Measurements from ENCODE around the gene POU2F1. TPM values are rescaled to one million over a fixed set of nuclear protein-coding genes. Genes with fewer than 3 reads are reported as not detected.

POU2F1 gene
- total RNA-seq, 1 experiment from 2014 or later, result 21.5 TPM

DNA sequence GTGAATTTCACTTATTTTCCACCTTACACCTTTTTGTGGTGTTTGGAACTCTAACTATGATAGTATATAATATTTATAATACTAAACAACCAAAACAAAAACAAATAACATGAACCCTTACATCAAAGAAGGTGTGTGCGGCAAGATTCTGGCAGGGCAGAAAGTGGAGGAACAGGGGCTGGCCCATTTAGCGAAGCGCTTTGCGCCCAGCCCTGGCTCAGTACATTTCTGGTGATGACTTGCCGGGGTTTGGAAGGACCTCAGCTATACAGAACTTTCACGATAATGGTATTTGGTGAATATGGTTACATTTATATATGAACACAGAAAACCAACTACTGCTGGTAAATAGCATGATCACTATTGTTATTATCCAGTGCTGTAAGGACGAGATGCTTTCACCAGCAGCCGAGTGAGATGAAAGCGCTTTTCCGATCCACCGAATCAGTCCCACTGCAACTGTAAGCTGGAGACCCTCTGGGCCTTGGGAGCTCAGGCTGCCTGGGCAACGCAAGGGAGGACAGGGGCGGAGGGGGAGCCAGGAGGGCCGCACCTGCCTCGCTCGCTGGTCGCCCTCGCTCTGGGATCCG is 233.7 kb downstream of the POU2F1 start:
- no peaks in the 10 kb centered on the region for H3K36me3 ChIP-seq (replicated peaks; ENCODE audit: control insufficient read depth, insufficient read depth, low read length)
- H3K4me3 ChIP-seq (ENCODE audit: insufficient read depth, low read depth, low read length), result peak overlapping the region; percentile 65
- no peak for DNase-seq
- H3K27me3 ChIP-seq (ENCODE audit: control insufficient read depth, insufficient read depth, low read length), result peaks cover 38% of the 10 kb centered on the region

DNA sequence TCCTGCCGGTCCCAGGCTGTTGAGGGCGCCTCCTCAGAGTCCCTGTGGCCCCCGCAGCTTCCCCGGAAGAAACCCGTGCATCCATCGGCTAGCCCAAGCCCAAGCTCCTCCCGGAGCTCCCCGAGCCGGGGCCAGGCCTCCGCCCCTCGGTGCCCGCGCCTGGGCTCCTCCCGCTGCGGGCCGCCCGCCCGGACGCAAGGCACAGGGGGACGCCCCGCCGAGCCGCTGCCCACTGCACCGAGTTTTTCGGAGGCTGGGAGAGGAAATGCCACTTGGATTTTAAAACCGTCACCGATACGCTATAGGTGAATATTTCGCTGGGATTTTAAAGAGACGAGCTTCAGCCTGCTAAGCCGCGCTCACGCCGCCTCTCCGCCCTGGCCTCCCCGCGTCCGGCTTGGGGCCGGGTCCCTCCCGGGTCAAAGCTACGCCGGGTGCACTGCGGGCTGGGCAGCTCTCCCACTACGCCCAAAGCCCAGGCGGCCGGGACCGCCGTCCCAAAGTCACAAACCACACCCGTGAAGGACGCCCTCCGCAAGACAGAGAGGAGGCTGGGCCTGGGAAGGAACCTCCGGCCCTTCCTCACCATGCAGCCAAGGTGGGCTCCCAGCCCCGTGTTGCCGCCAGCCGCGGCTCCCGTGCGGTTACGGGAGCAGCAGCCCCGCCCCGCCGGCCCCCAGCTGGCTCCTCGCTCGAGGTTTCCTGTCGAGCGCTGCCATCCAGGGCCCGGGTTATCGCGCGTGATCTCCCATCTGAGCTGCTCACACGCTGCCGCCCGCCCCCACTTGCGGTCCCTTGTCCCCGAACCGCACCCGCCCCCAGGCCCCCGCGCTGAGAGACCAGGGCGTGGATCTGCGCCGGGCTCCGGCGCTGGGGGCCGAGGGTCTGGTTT is 234.5 kb downstream of the POU2F1 start:
- Histone ChIP-seq H3K4me3 (ENCODE audit: insufficient read depth, low read depth, low read length) (peak overlapping the region; percentile 65), H3K27me3 (ENCODE audit: control insufficient read depth, insufficient read depth, low read length) (peaks cover 38% of the 10 kb centered on the region), H3K36me3 (replicated peaks; ENCODE audit: control insufficient read depth, insufficient read depth, low read length) (no peaks in the 10 kb centered on the region)
- peak; percentile 87 for DNase-seq

GRCh38 chr1:167455786-167456446 is 235.2 kb downstream of the POU2F1 start:
- peak; percentile 76 for DNase-seq
- peak overlapping the region; percentile 65 for H3K4me3 ChIP-seq (ENCODE audit: insufficient read depth, low read depth, low read length)
- peaks cover 38% of the 10 kb centered on the region for H3K27me3 ChIP-seq (ENCODE audit: control insufficient read depth, insufficient read depth, low read length)
- H3K36me3 ChIP-seq (replicated peaks; ENCODE audit: control insufficient read depth, insufficient read depth, low read length), result no peaks in the 10 kb centered on the region

GRCh38 chr1:167456524-167456923 is 235.8 kb downstream of the POU2F1 start:
- no peak overlapping the region for H3K4me3 ChIP-seq (ENCODE audit: insufficient read depth, low read depth, low read length)
- DNase-seq, result no peak
- H3K27me3 ChIP-seq (ENCODE audit: control insufficient read depth, insufficient read depth, low read length), result peaks cover 38% of the 10 kb centered on the region

GRCh38 chr1:167456926-167457325 is 236.2 kb downstream of the POU2F1 start:
- H3K36me3 ChIP-seq (replicated peaks; ENCODE audit: control insufficient read depth, insufficient read depth, low read length), result no peaks in the 10 kb centered on the region
- no peak overlapping the region for H3K4me3 ChIP-seq (ENCODE audit: insufficient read depth, low read depth, low read length)
- H3K27me3 ChIP-seq (ENCODE audit: control insufficient read depth, insufficient read depth, low read length), result peaks cover 38% of the 10 kb centered on the region
- DNase-seq, result no peak

More at GRCh38 chr1:167456524-167456923, 235.8 kb downstream of the POU2F1 start:
- no peaks in the 10 kb centered on the region for H3K36me3 ChIP-seq (replicated peaks; ENCODE audit: control insufficient read depth, insufficient read depth, low read length)

DNA sequence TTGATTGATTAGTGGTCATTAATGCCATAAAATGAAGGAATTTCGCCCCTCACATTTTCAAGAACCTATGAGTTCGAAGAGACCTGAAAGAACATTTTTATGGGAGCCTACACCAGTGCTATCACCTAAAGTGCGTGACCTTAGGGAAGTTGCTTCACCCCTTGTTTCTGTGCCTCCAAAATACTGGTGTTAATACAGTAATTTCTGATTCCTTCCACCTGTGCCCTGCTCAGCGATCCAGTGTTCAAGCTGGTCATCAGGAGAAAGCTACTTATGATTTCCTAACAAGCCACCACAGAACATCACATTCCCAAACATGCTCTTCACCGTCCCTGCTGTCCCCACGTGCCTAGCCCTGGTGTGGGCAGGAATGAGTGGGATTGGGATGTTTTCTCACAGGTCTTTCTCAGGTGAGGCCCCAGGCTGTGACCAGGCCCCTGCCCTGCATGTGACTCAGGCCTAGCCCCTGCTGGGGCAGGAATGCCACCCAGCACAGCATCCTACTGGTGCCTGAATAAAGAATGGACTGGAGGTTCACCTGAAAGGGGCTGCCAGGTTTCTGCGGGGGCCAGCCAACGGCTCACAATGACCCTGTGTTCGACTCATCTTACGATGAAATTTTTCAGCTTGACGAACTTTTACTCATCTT is 237.4 kb downstream of the POU2F1 start:
- H3K36me3 ChIP-seq (replicated peaks; ENCODE audit: control insufficient read depth, insufficient read depth, low read length), result no peaks in the 10 kb centered on the region
- H3K27me3 ChIP-seq (ENCODE audit: control insufficient read depth, insufficient read depth, low read length), result peaks cover 38% of the 10 kb centered on the region
- H3K4me3 ChIP-seq (ENCODE audit: insufficient read depth, low read depth, low read length), result no peak overlapping the region
- DNase-seq, result peak; percentile 67

DNA sequence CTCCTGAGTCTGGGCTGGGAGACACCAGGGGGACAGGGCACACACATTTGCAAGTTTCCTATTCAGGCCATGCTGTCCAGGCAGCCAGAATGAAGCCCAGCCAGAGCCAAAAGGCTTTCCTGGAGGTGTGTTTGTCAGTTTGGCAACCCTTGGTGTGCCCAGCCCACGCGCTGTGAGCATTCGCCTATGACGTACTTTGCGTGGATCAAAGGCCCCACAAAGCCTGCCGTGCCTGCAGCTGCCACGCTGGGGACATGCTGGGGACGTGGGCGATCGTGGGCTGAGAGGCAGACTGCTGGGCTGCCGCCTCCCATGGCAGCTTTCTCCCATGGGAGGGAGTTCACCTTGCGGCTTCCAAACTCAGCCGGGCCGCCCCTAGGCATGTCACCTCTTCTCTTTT is 240.2 kb downstream of the POU2F1 start:
- no peak for DNase-seq
- Histone ChIP-seq H3K36me3 (replicated peaks; ENCODE audit: control insufficient read depth, insufficient read depth, low read length) (no peaks in the 10 kb centered on the region), H3K27me3 (ENCODE audit: control insufficient read depth, insufficient read depth, low read length) (peaks cover 16% of the 10 kb centered on the region), H3K4me3 (ENCODE audit: insufficient read depth, low read depth, low read length) (no peak overlapping the region)

- H3K4me3 ChIP-seq (ENCODE audit: insufficient read depth, low read depth, low read length), result no peak overlapping the region
- peaks cover 2% of the 10 kb centered on the region for H3K27me3 ChIP-seq (ENCODE audit: control insufficient read depth, insufficient read depth, low read length)
- DNase-seq, result no peak
- H3K36me3 ChIP-seq (replicated peaks; ENCODE audit: control insufficient read depth, insufficient read depth, low read length), result no peaks in the 10 kb centered on the region
These were observed 241.7 kb downstream of the POU2F1 start for GRCh38 chr1:167462341-167462740.

GRCh38 chr1:167463080-167463479 is 242.4 kb downstream of the POU2F1 start:
- H3K4me3 ChIP-seq (ENCODE audit: insufficient read depth, low read depth, low read length), result no peak overlapping the region
- no peaks in the 10 kb centered on the region for H3K36me3 ChIP-seq (replicated peaks; ENCODE audit: control insufficient read depth, insufficient read depth, low read length)
- no peaks in the 10 kb centered on the region; the same call in 1 of the 2 replicates for H3K27me3 ChIP-seq (ENCODE audit: control insufficient read depth, insufficient read depth, low read length)
- DNase-seq, result no peak

DNA sequence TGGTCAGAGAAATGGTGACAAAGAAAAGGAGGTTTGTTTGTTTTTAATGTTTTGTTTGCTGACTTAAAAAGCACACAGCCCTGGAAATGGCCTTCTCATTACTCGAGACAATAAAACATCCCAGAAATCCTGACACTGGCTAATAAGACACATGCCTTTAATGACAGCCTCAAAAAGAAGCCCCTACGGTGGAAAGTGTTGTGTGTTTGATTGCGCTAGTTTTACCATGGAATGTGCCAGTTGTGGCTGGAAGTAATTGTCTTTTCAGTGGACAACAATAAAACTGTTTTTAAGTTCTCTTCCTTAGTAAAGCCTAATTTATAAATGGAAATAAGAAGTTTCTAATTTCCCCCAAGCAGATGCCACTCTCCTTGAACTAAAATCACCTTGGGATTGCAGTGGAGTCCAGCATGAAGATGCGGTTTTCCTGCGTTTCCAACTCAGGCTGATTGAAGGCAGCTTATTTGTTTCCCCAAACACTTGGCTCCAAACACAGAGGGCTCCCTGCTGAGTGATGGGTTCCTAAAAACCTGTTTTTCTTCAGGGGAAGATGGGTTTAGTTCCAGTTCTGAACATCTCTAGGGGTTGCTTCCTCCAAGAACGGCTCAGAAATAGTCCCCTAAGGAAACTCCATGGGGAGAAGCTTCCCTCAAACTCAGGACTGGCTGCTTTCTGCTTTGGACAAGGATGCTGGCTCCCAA is 243.3 kb downstream of the POU2F1 start:
- no peaks in the 10 kb centered on the region for H3K27me3 ChIP-seq (ENCODE audit: control insufficient read depth, insufficient read depth, low read length)
- H3K4me3 ChIP-seq (ENCODE audit: insufficient read depth, low read depth, low read length), result no peak overlapping the region
- no peak for DNase-seq
- H3K36me3 ChIP-seq (replicated peaks; ENCODE audit: control insufficient read depth, insufficient read depth, low read length), result no peaks in the 10 kb centered on the region

DNA sequence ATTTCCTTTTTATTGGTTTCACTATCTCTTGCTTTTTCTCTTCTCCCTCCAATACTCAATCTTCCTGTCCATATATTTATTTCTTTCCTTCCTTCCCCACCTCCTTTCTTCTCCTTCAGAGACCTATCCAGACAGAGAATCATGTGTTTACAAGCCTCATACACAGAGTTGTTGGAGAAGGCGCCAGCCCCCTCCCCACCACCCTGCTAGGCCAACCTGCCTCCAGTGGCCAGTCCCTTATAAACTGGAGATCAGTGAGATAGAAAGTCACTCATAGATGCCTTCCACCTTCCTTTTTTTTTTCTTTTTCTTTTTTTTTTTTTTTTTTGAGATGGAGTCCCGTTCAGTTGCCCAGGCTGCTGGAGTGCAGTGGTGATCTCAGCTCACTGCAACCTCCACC is 244.3 kb downstream of the POU2F1 start:
- Histone ChIP-seq H3K27me3 (ENCODE audit: control insufficient read depth, insufficient read depth, low read length) (no peaks in the 10 kb centered on the region), H3K4me3 (ENCODE audit: insufficient read depth, low read depth, low read length) (no peak overlapping the region)
- DNase-seq, result no peak

GRCh38 chr1:167465743-167466142 is 245.1 kb downstream of the POU2F1 start:
- H3K27me3 ChIP-seq (ENCODE audit: control insufficient read depth, insufficient read depth, low read length), result no peaks in the 10 kb centered on the region
- no peaks in the 10 kb centered on the region for H3K36me3 ChIP-seq (replicated peaks; ENCODE audit: control insufficient read depth, insufficient read depth, low read length)
- no peak overlapping the region for H3K4me3 ChIP-seq (ENCODE audit: insufficient read depth, low read depth, low read length)
- DNase-seq, result no peak

More for the DNA sequence above, 244.3 kb downstream of the POU2F1 start:
- no peaks in the 10 kb centered on the region for H3K36me3 ChIP-seq (replicated peaks; ENCODE audit: control insufficient read depth, insufficient read depth, low read length)

DNA sequence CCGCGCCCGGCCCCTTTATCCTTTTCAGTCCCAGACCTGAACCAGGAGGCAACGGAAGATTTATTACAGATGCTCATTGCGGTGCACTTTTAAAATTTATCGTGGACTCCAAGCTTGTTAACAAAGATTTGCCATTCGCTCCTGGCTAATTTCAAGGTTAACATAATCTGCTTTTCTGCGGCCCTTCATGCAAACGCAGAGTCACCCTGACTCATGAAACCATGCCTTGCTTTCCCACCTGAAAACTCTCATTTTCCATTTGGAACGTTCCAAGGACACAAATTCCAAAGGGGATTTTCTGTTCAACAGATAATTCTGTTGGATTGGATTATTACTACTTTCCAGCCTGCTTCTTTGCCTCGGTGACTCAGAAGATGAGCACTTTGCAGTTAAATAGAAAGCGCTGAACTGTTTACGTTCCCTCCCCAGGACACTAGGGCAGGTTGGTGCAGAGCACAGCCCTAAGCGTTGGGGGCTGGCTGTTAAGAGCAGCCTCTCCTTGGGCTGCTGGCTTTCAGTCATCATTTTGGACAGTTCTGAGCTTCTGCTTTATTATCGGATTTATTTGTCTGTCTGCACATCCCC is 246.5 kb downstream of the POU2F1 start:
- H3K4me3 ChIP-seq (ENCODE audit: insufficient read depth, low read depth, low read length), result no peak overlapping the region
- peak; percentile 68 for DNase-seq
- no peaks in the 10 kb centered on the region for H3K36me3 ChIP-seq (replicated peaks; ENCODE audit: control insufficient read depth, insufficient read depth, low read length)

DNA sequence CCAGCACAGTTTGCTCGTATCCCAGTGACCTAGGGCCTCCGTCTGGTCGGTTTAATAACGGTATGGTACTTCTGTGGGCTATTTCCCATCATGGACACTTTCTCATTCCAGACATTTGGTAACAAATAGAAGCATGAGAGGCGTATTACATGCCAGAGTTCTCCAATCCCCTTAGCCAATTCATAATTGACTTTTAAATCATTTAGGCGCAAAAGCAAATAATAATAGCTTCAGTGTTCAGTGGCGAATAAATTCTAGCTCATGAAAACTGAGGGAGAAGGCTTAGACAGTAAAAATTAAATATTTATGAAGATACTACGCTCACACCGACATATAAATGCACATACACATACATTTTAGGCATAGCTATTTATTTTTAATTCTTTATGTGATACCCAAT is 247.1 kb downstream of the POU2F1 start:
- no peak for DNase-seq
- H3K27me3 ChIP-seq (ENCODE audit: control insufficient read depth, insufficient read depth, low read length), result no peaks in the 10 kb centered on the region
- H3K4me3 ChIP-seq (ENCODE audit: insufficient read depth, low read depth, low read length), result no peak overlapping the region
- H3K36me3 ChIP-seq (replicated peaks; ENCODE audit: control insufficient read depth, insufficient read depth, low read length), result no peaks in the 10 kb centered on the region

More for the DNA sequence above, 246.5 kb downstream of the POU2F1 start:
- no peaks in the 10 kb centered on the region for H3K27me3 ChIP-seq (ENCODE audit: control insufficient read depth, insufficient read depth, low read length)

All from H7 (cell line).